CD4-positive, alpha-beta T cell treated with Interleukin-4 for 4 hours (primary cell): Measurements from ENCODE around the gene COL15A1.

Experiments
- DNase-seq: peaks from one replicate; pipeline ENCODE4 v3.0.0-alpha.2; 2020

Gene COL15A1

DNA sequence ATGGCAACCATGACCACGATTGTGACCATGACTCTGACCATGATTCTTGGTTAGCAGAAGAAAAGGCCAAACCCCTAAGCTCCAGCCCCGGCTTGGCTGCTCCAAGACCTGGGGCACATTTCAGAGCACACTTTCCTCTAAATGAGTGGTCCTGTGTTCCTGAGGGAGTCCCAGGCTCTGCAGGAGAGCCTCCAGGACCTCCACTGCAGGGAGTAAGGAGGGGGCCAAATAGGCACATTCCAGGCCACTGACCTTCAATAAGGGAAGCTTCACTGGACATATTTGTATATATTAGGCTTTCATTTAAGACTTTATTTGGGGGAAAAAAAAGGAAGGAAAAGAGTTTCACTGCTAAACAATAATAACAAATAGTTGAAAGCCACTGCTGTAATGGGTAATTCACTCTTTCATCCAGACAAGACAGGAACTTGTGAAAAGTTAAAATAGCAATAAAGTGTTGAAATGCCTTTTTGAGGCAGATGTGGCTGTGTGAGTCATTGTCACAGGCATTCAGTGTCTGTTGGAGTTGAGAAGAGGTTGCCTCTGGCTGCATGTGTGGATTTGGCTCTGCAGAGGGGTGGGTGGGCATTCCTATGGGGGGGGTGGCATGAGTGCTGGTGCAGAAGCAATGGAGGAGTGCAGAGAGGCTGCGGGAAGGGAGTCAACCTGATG, 97.3 kb downstream of the COL15A1 start:
- DNase-seq = peak; percentile 17

DNA sequence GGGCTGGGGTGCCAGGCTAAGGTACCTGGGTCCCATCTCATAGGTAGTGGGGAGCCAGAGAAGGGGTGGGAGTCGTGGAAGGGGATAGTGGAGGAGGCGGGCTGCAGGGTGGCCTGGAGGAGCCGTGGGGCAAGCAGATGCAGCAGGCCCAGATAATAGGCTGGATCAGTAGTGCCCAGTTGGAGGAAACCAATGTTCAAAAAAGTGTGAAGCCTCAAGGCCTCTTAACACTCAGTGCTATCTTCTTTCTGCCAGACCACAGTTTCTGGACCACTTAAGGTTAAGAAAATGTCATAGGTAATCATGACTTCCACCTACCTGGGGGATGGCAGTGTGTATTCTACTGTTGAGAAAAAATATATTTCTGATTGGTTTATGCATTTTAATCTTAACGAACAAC, 97.9 kb downstream of the COL15A1 start:
- DNase-seq = no peak

DNA sequence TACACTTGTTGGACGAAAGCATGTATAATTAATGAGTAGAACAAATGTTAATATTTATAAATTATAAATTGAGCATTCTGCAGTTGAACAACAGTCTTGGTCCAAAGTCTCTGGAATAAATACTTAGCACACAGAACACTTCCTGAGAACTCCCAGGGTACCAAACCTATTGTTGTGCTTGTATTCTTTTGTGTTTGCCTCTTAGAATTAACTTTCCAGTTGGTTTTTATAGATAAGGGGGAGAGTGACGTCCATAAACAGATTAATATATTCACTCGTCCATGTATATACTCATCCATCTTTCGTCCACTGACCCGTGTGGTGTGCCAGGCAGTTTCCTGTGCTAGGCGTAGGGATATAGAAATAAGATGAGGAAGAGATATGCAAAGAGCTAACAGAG, 98.9 kb downstream of the COL15A1 start:
- DNase-seq = no peak

DNA sequence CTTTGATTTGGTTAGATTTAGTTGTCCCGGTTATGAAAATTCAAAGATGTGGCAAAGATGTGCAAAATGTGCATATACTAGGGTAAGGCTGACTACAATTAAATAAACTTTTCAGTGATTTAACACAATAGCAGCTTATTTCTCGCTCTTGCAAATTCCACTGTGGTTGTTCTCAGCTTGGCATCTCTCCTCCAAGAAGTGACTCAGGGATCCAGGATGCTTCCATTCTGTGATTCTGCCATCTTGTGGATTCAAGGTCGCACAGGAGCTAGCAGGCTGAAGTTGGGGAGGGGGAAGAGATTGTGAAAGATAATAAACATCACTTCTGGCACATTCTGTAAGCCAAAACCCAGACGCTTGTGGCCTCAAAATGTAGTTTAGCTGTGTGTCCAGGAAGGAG, 101.1 kb downstream of the COL15A1 start:
- no peak for DNase-seq

DNA sequence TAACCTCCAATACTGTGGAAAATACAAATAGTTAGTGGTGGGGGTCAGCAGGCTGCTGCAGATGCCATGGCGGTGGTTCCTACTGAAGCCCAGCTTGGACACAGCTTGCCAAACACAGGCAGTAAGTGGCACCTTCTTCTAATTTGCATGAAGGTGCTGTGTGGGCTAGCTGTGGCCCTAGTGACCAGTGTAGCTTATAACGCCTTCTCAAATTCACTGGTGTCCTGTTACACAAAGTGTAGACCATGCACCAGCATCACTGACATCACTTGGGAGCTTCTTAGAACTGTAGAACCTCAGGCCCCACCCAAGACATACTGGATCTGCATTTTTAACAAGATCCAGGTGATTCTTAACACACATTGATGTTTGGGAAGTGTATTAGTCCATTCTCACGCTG, 102.4 kb downstream of the COL15A1 start:
- DNase-seq = no peak

DNA sequence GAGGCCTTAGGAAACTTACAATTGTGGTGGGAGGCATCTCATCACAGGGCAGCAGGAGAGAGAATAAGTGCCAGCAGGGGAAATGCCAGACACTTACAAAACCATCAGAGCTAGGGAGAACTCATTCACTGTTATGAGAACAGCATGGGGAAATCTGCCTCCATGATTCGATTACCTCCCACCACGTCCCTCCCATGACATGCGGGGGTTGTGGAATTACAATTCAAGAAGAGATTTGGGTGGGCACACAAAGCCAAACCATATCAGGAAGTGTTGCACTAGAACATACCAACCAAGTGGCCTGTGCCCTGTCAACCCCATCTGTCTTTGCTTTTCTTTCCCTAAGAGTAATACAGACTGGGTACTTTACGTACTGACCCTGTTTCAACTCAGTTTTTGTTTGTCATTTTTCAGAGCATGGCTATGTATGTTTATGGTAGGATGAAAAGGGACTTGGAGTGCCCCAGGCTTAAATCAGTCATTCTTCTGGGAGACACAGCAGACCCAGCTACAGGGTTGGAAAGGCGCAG, 102.9 kb downstream of the COL15A1 start:
- no peak for DNase-seq

- no peak for DNase-seq
These were observed 105.5 kb downstream of the COL15A1 start for GRCh38 chr9:99049228-99049627.

DNA sequence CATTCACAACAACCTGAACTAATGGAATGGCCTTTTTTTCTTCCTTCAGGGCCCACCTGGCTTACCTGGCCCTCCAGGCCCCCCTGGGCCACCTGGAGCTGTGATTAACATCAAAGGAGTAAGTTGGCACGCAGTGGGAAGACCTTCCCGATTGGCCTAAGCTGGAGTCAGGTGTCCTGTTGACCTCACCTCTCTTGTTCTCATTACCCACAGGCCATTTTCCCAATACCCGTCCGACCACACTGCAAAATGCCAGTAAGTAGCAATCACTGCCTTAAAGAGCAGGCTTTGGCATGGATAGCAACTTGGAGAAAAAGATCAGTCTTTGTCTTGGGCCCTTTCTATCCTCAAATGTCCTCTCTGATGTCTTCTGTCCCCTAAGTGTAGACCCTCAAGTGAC, 105.9 kb downstream of the COL15A1 start:
- no peak for DNase-seq

GRCh38 chr9:99050292-99050911, 106.7 kb downstream of the COL15A1 start:
- no peak for DNase-seq

DNA sequence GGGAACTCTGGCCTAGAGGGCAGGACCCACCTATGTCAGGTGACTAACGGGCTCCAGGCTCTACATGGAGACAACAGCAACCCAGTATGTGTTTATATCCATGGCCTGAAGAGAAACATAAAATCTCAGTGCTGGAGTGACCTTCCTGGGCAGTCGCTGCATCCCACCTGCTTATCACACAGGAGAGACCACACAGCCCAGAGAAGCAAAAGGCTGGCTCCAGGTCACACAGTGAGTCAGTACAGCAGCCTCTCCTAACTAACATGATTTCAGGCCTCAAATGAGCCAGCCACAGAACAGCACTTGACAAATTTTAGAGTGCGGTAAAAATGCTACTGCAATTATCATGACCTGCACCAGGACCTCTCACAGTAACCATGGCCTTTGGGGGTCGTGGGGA, 107.2 kb downstream of the COL15A1 start:
- no peak for DNase-seq

DNA sequence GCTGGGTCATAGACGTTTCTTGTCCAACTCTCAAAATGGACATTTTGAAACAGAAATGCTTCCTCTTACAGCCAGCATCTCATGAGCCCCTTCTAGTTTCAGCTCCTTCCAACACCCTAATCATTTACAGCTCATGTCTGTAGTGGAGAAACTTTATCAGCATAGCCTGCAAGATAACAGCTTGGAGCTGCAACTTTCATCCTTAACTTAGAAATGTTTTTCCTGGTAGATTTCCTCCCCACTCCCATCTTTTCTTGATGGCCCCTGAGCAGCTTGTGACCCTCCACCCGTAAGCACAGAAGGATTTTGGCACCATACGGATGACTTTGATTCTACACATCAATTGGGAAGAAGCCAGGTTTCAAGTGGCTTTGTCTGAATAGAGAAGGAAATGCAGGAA, 107.7 kb downstream of the COL15A1 start:
- no peak for DNase-seq

DNA sequence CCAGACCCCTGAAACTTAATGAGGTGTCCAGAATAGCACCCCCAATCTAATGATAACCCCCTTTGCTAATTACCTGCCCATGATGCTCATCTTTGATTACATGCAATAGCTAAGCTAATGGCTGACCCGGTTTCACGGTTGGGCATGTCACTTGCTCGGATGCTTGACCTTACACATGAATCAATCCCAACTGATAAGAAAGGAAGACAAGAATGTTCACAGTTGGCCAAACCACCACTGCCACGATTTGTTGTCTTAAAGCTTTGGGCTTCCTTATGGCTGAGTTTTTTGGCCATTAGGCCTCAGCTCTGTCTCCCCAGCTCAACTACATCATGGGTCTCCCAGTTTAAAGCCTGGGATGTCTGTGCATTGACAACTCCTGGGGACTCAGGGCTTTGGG, 108.1 kb downstream of the COL15A1 start:
- no peak for DNase-seq

DNA sequence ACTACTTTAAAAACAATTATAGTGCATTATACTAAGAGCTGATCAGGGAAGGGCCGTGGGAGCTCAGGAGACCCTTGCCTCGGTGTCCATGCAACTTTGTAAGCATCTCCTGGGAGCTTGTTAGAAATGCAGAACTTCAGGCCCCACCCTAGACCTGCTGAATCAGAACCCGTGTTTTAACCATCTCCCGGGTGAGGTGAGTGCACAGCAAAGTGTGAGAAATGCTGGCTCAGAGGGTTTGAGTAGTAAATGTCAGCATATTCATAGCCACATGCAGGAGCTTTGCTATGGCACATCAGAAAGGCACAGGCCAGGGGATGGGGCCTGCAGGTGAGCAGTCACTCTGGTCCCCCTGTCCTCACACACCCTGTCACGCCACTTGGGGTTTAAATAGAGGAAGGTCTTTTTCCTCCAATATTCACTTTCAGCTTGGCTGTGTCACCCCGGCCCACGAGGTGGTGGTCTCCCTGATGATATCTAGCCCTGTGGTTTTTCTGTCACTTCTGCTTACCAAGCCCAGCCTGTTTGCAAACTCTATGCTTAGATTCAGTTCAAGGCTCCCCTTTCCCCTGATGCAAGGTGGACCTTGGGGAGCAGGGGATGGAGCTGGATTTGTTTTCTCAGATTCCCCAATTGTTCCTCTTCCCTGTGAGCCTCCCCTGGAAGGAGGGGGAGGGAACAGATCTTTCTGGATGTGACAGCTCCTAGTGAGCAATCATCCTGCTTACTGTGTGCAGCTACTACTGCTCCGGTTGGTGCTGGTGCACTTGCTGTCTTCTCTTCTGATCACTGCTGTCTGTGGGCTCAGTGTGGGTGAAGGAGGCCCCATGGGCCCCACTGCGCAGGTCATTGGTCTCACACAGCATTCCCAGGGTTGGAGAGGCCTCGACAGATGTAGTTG, 109.4 kb downstream of the COL15A1 start:
- DNase-seq = peak; percentile 20

DNA sequence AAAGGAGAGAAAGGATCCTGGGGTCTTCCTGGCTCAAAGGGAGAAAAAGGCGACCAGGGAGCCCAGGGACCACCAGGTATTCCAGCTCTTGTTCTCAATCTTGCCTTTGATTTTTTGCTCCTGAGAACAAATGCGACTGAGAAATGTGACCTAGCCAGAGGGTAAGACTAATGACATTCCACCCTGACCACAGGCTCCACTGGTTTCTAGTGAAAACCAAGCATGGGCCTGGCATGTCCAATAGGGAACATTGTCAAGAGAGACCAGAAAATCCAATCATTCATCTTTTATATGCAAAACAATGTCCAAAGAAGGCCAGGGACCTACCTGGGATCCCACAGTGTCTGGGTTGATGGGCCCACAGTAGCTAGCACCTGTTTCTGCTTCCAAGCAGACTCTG, 110.9 kb downstream of the COL15A1 start:
- no peak for DNase-seq

GRCh38 chr9:99055384-99055783, 111.7 kb downstream of the COL15A1 start:
- no peak for DNase-seq

- DNase-seq = no peak
These were observed 112.5 kb downstream of the COL15A1 start for GRCh38 chr9:99056186-99056585.

DNA sequence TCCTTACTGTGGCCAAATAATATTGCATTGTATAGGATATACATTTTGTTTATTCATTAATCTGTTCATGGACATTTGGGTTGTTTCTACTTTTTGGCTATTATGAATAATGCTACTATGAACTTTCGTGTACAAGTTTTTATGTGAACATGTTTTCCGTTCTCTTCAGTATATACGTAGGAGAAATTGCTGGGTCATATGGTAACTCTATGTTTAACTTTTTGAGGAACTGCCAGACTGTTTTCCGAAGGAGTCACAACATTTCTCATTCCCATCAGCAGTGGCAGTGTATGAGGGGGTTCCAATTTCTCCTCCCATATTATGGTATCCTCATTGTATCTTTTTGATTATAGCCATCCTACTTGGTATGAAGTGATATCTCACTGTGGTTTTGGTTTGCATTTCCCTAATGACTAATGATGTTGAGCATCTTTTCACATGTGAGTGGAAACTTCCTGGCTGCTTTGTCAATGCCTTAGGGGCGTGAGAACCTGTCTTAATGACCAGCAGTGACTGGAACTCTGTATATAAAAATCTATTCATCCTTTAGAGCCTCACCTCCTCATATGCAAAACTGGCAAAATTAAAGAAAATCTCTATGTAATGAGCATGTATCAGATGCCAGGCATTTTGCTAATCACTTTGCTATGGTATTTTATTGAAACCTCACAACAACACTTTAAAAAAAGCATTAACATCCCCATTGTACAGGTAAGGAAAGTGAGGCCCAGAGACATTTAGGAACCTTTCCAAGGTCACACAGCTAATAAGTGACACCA, 113.4 kb downstream of the COL15A1 start:
- peak; percentile 63 for DNase-seq

GRCh38 chr9:99057665-99058625, 114.2 kb downstream of the COL15A1 start:
- DNase-seq = peak; percentile 74

DNA sequence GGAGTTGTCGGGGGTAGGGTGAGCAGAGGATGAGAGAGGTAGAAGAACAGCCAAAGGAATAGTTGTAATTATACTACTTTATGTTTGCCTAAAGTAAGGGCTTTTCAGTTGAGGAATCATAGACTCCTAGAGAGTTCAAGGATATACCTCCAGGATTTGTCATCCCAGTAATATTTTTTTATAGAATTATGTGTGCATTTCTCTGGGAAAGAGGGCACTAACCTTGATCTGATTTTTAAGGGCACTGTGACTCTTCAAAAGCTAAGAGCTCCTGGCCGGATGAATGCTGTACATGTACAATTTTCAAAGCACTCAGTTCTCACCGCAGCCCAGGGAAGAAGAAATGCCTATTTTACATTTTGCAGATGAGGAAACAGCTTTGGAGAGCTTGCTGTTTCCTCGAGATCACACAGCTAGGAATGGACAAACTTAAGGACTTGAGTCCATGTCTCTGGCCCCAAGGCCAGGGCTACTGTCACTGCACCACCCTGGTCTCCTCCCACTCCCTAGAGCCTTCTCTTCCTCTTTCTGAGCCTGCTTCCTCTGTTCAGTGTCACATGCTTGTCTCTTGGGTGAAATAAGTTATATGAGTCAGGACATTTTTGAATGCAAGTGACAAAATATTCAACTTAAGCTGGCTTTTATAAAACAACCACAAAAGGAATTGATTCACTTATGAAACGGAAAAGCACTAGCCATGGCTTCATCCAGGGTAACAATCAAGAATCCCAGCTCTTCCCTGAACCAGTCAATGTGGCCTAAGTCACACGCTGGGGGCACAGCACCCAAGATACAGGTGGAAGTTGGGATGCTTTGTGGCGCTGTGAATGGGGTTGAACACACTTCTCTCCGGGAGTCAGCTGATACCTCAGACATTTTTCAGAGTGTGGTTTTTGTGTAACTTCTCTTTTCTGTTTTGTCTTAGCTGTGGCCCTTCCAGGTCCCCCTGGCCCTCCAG, 115.5 kb downstream of the COL15A1 start:
- DNase-seq = peak; percentile 42

GRCh38 chr9:99060621-99061020, 116.9 kb downstream of the COL15A1 start:
- no peak for DNase-seq
